AG09309 (cell line): ENCODE data around the gene NUP214.

Source experiments
- DNase-seq: peaks from one replicate; pipeline ENCODE4 v3.0.0-alpha.2; 2010; ENCODE audit warnings: low read depth
- H3K4me3 ChIP-seq: 2 replicates; pipeline ENCODE4 v1.5.1; 2011; ENCODE audit warnings: mild to moderate bottlenecking, low read depth, low read length, moderate library complexity; ENCODE audit not compliant: control insufficient read depth
- CTCF ChIP-seq: IDR thresholded peaks from 2 replicates; pipeline ENCODE4 v1.5.1; 2011; ENCODE audit warnings: mild to moderate bottlenecking, low read depth, low read length, inconsistent platforms; ENCODE audit not compliant: insufficient read depth, control insufficient read depth; ENCODE audit errors: missing control alignments

The NUP214 gene

GRCh38 chr9:131142160-131142559 lies 16.8 kb downstream of the NUP214 start:
- TF ChIP-seq CTCF: no peak
- no peak overlapping the region for H3K4me3 ChIP-seq
- DNase-seq: no peak

GRCh38 chr9:131144201-131144600 lies 18.8 kb downstream of the NUP214 start:
- no peak overlapping the region for H3K4me3 ChIP-seq
- no peak for DNase-seq
- no peak for TF ChIP-seq CTCF

DNA sequence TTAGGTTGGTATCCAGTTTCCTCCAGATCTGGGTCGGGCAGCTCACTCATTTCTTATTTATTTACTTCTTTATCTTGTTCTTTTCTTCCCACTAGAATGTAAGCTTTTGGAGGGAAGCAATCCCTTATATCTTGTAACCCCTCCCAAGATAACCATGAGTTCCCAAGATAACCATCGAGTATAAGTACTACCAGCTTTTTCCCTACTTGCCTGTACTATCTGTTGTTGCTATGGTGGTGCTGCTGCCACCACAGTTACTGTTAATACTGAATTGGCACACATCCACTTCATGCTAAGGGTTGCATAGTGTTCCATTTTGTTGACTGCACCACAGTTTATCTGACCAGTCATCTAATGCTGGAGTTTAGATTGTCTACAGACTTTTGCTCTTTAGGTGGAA lies 19.9 kb downstream of the NUP214 start:
- TF ChIP-seq CTCF: no peak
- no peak for DNase-seq
- no peak overlapping the region for H3K4me3 ChIP-seq

DNA sequence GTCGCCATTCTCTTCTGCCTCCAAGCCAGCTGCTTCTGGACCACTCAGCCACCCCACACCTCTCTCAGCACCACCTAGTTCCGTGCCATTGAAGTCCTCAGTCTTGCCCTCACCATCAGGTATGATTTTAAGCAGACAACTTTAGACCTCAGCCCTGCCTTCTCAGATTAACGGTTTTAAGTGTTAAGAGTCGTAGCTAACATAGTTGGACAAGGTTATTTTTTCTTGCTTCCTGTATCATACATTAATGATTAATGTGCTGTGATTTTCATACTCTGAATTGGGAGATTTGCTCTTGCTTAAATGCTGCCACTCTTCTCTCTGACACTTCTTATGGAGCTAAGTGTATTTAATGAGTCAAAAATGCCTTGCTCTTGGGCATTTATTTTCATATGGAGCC lies 20.8 kb downstream of the NUP214 start:
- no peak for DNase-seq
- TF ChIP-seq CTCF: no peak
- H3K4me3 ChIP-seq: no peak overlapping the region

DNA sequence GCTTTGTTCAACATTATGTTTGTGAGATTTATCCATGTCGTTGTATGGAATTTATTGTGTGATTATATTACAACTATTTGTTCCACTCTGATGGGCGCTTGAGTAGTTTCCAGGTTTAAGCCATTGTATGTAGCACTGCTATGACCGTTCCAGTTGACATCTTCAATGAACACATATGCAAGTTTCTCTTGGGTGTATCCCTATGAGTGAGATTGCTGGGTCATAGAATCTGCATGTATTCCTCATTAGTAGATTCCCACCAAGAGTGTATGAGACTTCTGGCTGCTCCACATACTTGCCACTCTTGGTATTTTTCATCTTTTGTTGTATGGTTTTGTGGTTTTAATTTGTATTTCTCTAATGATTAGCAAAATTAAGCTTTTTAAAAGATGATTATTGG lies 22.9 kb downstream of the NUP214 start:
- TF ChIP-seq CTCF: no peak
- no peak overlapping the region for H3K4me3 ChIP-seq
- no peak for DNase-seq

- H3K4me3 ChIP-seq: no peak overlapping the region
- no peak for DNase-seq
- no peak for TF ChIP-seq CTCF
Measured at GRCh38 chr9:131148966-131149687, 23.7 kb downstream of the NUP214 start.
